Right cardiac atrium (tissue), 5 donors: ENCODE data around the gene GPR157. TPM values are rescaled to one million over a fixed set of nuclear protein-coding genes. Genes with fewer than 3 reads are reported as not detected.
"Not testable (repeated sequence)": the region's sequence is repeated elsewhere in the genome, so short reads cannot be mapped to it uniquely, and the experiment has no call there.

ENCODE experiments used
- ATAC-seq, 2 donors: fragments of 200-7000 bp; cut with Tn5 transposase; one replicate each; pipeline versions ENCODE4 v1.8.0 to v1.9.1; 2020; ENCODE audit warnings: moderate library complexity in 2 of 2, mild to moderate bottlenecking in 1 of 2
- DNase-seq, 3 donors: peaks; one replicate each; pipeline ENCODE4 v3.0.0-alpha.2; 2020
- H3K27ac ChIP-seq: one replicate; pipeline ENCODE4 v1.5.1; 2013; ENCODE audit warnings: mild to moderate bottlenecking, low read length, control low read depth, moderate library complexity
- H3K27me3 ChIP-seq: one replicate; pipeline ENCODE4 v1.6.1; 2013; ENCODE audit not compliant: control insufficient read depth, insufficient read depth
- H3K4me1 ChIP-seq: one replicate; pipeline ENCODE4 v1.6.1; 2013; ENCODE audit warnings: low read length; ENCODE audit not compliant: control insufficient read depth, insufficient read depth
- H3K4me3 ChIP-seq: one replicate; pipeline ENCODE4 v1.5.1; 2013; ENCODE audit warnings: low read length, control low read depth
- H3K9me3 ChIP-seq: one replicate; pipeline ENCODE4 v1.6.1; 2013; ENCODE audit warnings: low read length; ENCODE audit not compliant: control insufficient read depth
- WGBS: extraction: QIAGEN DNeasy Blood & Tissue Kit; methylation state at CpG from one replicate; pipeline ENCODE4 v1.1.7; 2013; 5-methylcytosine and 5-hydroxymethylcytosine counted together
- intact Hi-C, 4 donors: fragments of 100-400 bp; cut with DNase I; formaldehyde crosslinking; loops; one replicate each; pipeline versions ENCODE4 v1.11.0 to v1.14.0; 2022 to 2023
- polyA plus RNA-seq: library from polyadenylated mRNA; stranded (reverse); fragments of 200-250 nt; gene quantifications from one replicate; pipeline ENCODE4 v1.2.3, GENCODE V29; 2013
- total RNA-seq, 4 donors: library from RNA; stranded (reverse); fragmentation: NEBNext Ultra II Directional; extraction: Animal tissue kit (Norgen Biotek cat#: 25700); gene quantifications; one replicate each; pipeline ENCODE4 v1.2.1, GENCODE V29; 2021
- donor health status: healthy with polysubstance abuse.
- donor health status: DM: no; HTN: yes; CAD: no.
- donor health status: DM: no; HTN: no; CAD: no.
- donor health status: DM: no; HTN: yes; CAD: no; lungs with severe emphysema.
- donor health status: DM: yes; HTN: yes; CAD: no.

Gene GPR157
- total and polyA plus RNA-seq, 5 donors = 7.3 to 28.7 (median 23.5) TPM

- no peak overlapping the region for H3K4me3 ChIP-seq
- H3K27ac ChIP-seq = no peak overlapping the region
- no peaks in the 10 kb centered on the region for H3K27me3 ChIP-seq
- H3K9me3 ChIP-seq = no peaks in the 10 kb centered on the region
- no peak for ATAC-seq
- no peak for DNase-seq
- WGBS = 67% methylated on average over 8 of the region's 8 CpGs
- intact Hi-C loops = loop anchor here (5.0 to 10.0 kb wide), 2 partner anchors 49 to 51 kb away; no protein-coding TSS in a partner anchor
- peaks cover 2% of the 10 kb centered on the region for H3K4me1 ChIP-seq
Observed at GRCh38 chr1:9146156-9146555, 17.3 kb upstream of the GPR157 start.

- Histone ChIP-seq H3K4me1 (peaks cover 2% of the 10 kb centered on the region), H3K4me3 (no peak overlapping the region), H3K27me3 (no peaks in the 10 kb centered on the region), H3K9me3 (no peaks in the 10 kb centered on the region), H3K27ac (no peak overlapping the region)
- no peak for ATAC-seq
- WGBS = 87% methylated on average over 5 of the region's 5 CpGs
- no peak for DNase-seq
- intact Hi-C loops = loop anchor here (5.0 to 10.0 kb wide), 2 partner anchors 49 to 52 kb away; no protein-coding TSS in a partner anchor
Observed at GRCh38 chr1:9145714-9146113, 16.8 kb upstream of the GPR157 start.

DNA sequence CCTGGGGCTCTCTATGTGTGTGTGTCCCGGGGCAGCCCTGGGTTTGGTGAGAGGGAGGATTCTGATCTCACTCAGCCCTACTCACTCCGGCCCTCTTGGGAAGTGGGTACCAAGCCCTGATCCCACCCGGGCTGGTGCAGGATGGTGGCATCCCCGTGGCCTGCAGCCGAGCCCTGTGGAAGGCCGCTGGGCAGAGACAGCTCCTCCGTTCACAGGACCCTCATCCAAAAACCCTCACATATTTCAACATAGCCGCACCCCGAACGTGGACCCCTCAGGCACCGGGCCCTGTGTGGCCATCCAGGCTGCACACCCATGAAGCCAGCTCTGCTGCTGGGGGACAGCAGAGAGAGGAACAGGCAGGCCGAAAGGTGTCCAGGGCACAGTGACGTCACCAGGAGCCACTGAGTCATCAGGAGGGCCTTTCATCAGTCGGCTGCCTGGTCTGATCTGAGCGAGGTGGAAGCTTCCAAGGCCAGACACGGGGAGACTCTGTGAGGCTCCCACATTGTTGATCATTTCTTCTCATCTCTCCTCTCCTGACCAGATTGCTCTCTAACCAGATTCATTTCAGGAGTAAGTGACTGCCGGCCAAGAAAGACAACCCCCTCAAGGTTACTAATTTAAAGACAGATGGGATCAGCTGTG, 16.2 kb upstream of the GPR157 start:
- DNase-seq = no peak
- Histone ChIP-seq H3K4me1 (no peaks in the 10 kb centered on the region), H3K4me3 (no peak overlapping the region), H3K27ac (no peak overlapping the region), H3K27me3 (no peaks in the 10 kb centered on the region), H3K9me3 (no peaks in the 10 kb centered on the region)
- no peak for ATAC-seq
- 82% methylated on average over 17 of the region's 17 CpGs for WGBS
- intact Hi-C loops = loop anchor here (5.0 to 10.0 kb wide), 2 partner anchors 50 to 52 kb away; no protein-coding TSS in a partner anchor

GRCh38 chr1:9144494-9144893, 15.6 kb upstream of the GPR157 start:
- not testable (repeated sequence) for H3K4me1 ChIP-seq, H3K27me3 ChIP-seq, H3K9me3 ChIP-seq, H3K4me3 ChIP-seq, H3K27ac ChIP-seq, ATAC-seq, DNase-seq
- WGBS = 95% methylated on average over 7 of the region's 7 CpGs
- intact Hi-C loops = loop anchor here in 3 of 4 donors (10.0 kb wide), 1 partner anchor 50 kb away; no protein-coding TSS in a partner anchor

GRCh38 chr1:9143250-9143649, 14.3 kb upstream of the GPR157 start:
- intact Hi-C loops = loop anchor here in 3 of 4 donors (10.0 kb wide), 1 partner anchor 52 kb away; no protein-coding TSS in a partner anchor
- peak; percentile 24 to 59 for ATAC-seq
- H3K4me1 ChIP-seq = no peaks in the 10 kb centered on the region
- peak; percentile 52 to 69 (median 69) for DNase-seq
- WGBS = 65% methylated on average over 7 of the region's 7 CpGs
- no peaks in the 10 kb centered on the region for H3K27me3 ChIP-seq
- H3K9me3 ChIP-seq = no peaks in the 10 kb centered on the region
- no peak overlapping the region for H3K4me3 ChIP-seq
- H3K27ac ChIP-seq = no peak overlapping the region

DNA sequence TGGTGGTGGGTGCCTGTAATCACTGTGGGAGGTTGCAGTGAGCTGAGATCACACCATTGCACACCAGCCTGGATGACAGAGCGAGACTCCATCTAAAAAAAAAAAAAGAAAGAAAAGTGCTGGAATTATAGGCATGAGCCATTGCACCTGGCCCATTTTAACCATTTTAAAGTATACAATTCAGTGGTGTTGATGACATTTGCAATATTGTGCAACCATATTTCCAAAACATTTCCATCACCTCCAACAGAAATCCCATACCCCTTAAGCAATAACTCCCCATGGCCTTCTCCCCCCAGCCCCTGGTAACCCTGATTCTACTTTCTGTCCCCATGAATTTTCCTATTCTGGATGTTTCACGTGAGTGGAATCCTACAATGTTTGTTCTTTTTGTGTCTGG, 11.0 kb upstream of the GPR157 start:
- WGBS = 92% methylated on average over 2 of the region's 2 CpGs
- Histone ChIP-seq H3K27ac (no peak overlapping the region), H3K9me3 (no peaks in the 10 kb centered on the region), H3K4me3 (no peak overlapping the region), H3K4me1 (no peaks in the 10 kb centered on the region), H3K27me3 (no peaks in the 10 kb centered on the region)
- no peak for DNase-seq
- ATAC-seq = no peak
- intact Hi-C loops = loop anchor here in 3 of 4 donors (10.0 kb wide), 1 partner anchor 55 kb away; no protein-coding TSS in a partner anchor

DNA sequence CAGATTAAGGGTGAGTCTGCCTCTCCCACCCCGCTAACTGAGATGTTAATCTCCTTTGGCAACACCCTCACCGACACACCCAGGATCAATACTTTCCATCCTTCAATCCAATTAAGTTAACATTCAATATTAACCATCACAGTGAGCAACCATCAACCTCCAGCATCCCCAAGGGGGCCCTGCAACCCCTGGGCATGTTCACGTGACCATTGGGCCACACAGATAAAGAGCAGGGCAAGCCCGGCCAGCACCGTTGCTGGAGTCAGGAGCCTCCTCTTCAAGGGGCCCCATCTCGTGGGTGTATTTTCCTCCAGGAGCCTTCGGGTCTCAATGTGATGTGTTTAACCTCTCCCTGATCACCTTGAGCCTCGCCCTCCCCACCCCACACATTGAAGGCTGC, 8.0 kb upstream of the GPR157 start:
- WGBS = 76% methylated on average over 8 of the region's 8 CpGs

DNA sequence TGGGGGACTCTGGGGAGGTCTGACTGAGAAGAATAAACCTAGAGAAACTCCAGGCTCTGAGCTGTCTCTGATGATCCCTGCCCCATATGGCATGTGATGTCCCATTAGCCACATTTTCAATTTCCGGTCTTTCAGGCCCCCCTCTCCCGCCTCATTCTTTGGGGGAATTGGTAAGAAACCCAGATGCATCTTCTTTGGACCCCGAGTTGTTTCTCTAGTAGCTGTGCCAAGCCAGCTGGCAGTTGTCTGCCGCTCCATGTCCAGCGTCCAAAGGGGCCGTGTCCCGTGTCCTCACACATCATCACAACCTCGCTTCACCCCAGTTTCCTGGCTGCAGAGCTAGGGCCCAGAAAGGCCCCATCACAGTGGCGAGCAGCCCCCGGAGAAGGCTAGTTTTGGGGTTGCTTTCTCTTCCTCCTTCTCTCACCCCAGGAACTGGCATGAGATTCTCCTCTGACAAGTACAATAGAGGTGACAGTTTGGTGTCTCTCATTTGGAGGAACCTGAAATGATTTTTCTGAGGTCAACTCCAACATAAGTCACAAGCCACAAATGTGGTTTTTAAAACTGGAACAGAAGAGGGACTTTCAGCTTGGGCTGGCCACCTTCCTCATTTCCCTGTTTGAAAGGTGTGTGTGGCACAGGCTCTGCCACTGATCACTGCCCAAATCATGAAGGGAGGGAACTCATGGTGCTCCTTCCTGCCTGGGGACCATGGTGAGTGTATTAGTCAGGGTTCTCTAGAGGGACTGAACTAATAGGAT, 6.4 kb upstream of the GPR157 start:
- Histone ChIP-seq H3K9me3 (no peaks in the 10 kb centered on the region), H3K27me3 (no peaks in the 10 kb centered on the region), H3K4me3 (no peak overlapping the region), H3K4me1 (no peaks in the 10 kb centered on the region), H3K27ac (no peak overlapping the region)
- intact Hi-C loops = no loop called here
- peak in 2 of 3 donors; percentile 63 to 73 for DNase-seq
- WGBS = 53% methylated on average over 10 of the region's 10 CpGs
- peak; percentile 40 to 49 for ATAC-seq

More for the DNA sequence above, 8.0 kb upstream of the GPR157 start:
- DNase-seq = no peak
- intact Hi-C loops = no loop called here
- no peak overlapping the region for H3K27ac ChIP-seq
- no peaks in the 10 kb centered on the region for H3K27me3 ChIP-seq
- no peak for ATAC-seq
- H3K4me3 ChIP-seq = no peak overlapping the region
- no peaks in the 10 kb centered on the region for H3K4me1 ChIP-seq
- H3K9me3 ChIP-seq = no peaks in the 10 kb centered on the region

- intact Hi-C loops = no loop called here
- WGBS = 44% methylated on average over 5 of the region's 5 CpGs
- DNase-seq = no peak
- ATAC-seq = no peak
- no peaks in the 10 kb centered on the region for H3K9me3 ChIP-seq
- no peaks in the 10 kb centered on the region for H3K4me1 ChIP-seq
- no peaks in the 10 kb centered on the region for H3K27me3 ChIP-seq
- no peak overlapping the region for H3K4me3 ChIP-seq
- H3K27ac ChIP-seq = no peak overlapping the region
Observed at GRCh38 chr1:9133870-9134585, 5.1 kb upstream of the GPR157 start.

DNA sequence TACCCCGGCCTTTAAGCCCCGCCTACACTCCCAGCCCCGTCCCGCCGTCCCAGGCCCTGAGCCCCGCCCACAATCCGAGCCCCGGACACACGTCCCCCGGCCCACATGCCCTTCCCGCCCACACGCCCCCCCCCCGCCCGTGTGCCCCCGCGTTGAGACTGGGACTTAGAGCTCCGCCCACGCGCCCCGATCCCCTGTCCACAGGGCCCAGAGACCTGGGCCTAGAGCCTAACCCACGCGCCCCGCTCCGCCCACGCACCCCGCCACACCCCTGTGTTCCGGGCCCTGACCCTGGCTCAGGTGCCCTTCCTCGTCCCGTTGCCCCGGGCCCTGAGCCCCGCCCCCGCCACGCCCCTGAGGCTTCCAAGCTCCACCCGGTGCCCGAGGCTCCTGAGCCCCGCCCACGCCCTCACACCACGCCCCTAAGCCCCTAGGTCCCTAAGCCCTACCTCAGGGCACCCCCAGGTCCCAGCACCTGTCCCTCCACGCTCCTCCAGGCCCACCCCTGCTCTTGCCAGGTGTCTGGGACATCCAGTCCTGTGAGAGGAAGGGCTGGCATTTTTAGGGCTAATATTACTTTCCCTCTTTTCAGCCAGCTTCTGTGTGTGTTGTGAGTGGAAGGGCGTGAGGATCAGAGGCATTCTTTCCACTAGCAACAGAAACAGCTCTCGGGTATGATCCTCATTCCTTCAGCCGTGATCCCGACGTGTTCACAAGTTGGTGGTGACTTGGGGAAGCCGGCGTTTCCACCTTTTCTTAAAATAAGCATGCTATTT, 552 bp upstream of the GPR157 start:
- peak; percentile 83 to 85 for ATAC-seq
- H3K9me3 ChIP-seq = no peaks in the 10 kb centered on the region
- H3K4me3 ChIP-seq = peak overlapping the region; percentile 48
- DNase-seq = peak; percentile 90 to 96 (median 95)
- 7% methylated on average over 46 of the region's 46 CpGs for WGBS
- no peaks in the 10 kb centered on the region for H3K27me3 ChIP-seq
- H3K4me1 ChIP-seq = no peaks in the 10 kb centered on the region
- intact Hi-C loops = no loop called here
- H3K27ac ChIP-seq = peak overlapping the region; percentile 58
